ENCODE measurements around the gene SPPL2C.
"Not testable (repeated sequence)": the region's sequence is repeated elsewhere in the genome, so short reads cannot be mapped to it uniquely, and the experiment has no call there.

SPPL2C gene

GRCh38 chr17:45850011-45850410, 5.3 kb downstream of the SPPL2C start:
- DNase-seq (ENCODE audit: low read depth), result no peak

GRCh38 chr17:45850468-45850867, 5.8 kb downstream of the SPPL2C start:
- no peak for DNase-seq (ENCODE audit: low read depth)

- no peak for DNase-seq (ENCODE audit: low read depth)
Measured at GRCh38 chr17:45851022-45851421, 6.3 kb downstream of the SPPL2C start.

DNA sequence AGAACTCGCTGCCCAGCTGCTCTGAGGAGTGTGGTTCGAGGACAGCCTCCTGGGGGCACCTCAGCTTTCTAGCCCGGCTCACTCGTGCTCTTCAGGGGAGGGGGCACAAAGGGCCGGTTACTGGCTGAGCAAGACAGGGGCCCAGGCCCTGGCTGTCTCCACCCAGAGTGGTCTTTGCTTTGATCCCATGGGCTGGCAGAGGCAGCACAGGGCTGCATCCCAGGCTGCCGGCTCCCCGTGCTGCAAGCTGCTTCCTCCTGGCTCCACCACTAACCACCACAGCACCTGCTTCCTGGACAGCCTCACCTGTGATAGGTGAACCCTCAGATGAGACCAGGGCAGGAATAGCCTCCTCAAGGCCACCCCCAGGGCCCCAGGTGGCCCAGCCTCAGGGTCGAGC, 6.8 kb downstream of the SPPL2C start:
- DNase-seq (ENCODE audit: low read depth), result no peak

DNA sequence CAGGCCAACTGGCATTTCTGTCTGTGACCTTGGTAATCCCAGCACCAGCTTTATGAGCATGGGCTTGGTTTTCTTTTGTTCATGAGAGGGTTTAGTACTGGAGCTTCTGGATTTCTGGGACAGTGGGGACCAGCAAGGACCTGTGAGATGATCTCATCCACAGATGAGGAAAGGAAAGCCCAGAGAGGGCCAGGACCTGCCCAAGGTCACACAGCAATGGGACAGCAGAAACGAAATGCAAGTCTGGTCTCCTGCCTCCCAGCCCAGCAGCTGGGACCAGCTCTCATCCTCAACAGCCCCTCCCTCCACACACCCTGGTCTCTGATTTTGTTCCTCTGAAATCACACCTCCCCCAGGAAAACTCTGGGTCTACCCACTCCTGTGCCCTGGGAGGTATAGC, 7.2 kb downstream of the SPPL2C start:
- DNase-seq (ENCODE audit: low read depth), result no peak

DNA sequence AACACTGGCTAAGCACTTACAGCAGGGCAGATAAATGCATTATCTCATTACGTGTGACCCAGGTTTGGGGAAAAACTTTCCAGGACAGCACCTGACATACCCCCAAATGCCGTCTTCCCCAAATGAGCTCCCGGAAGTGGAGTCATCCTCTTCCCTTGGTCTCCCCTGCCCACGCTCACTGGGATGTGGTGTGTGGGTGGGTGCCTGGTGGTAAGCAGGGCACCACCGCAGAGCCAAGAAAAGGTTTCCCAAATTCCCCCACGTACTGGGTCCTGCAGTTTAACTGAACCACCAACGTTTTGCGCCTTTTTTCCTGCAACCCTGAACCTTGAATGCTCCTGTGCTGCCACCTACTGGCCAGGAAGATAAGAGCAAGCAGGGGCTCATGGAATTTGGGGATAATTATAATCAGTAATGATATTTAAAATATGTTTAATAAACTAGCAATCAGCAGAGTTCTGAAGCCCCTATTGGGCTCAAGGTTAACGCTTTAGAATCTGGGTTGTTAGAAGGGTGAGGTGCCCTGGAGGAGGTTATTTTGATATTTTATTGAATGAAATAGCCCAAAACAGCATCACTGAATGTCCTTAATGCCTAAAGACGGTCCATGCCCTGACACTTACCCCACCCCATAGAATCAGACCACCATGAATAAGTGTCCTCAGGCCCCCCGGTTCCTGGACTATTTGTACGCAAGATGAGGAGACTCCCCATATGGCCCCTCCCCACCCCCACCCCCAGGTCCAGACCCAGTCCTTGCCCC, 8.0 kb downstream of the SPPL2C start:
- peak; percentile 15 for DNase-seq (ENCODE audit: low read depth)

- DNase-seq (ENCODE audit: low read depth), result no peak
Measured at GRCh38 chr17:45854209-45854608, 9.5 kb downstream of the SPPL2C start.

DNA sequence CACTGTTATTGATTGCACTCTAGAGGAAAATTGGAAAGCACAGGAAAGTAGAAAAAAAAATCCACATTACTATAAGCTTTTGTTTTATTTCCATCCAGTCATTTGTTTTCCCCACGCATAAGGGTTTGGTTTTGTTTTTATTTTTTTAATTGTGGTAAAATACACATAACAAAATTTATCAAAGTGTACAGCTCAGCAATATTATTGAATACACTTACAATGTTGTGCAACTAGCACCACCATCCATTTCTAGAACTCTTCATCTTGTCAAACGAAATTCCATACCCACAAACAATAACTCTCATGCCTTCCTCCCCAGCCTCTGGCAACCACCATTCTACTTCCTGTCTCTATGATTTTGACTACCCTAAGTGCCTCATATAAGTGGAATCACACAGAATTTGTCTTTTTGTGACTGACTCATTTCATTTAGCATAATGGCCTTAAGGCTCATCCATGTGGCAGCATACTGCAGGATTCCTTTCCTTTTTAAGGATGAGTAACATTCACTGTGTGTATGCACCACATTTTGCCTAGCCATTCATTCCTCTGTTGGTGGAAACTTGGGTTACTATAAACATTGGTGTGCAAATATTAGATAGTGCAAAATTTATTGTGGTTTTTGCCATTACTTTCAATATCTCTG, 11.1 kb downstream of the SPPL2C start:
- DNase-seq (ENCODE audit: low read depth), result no peak

DNA sequence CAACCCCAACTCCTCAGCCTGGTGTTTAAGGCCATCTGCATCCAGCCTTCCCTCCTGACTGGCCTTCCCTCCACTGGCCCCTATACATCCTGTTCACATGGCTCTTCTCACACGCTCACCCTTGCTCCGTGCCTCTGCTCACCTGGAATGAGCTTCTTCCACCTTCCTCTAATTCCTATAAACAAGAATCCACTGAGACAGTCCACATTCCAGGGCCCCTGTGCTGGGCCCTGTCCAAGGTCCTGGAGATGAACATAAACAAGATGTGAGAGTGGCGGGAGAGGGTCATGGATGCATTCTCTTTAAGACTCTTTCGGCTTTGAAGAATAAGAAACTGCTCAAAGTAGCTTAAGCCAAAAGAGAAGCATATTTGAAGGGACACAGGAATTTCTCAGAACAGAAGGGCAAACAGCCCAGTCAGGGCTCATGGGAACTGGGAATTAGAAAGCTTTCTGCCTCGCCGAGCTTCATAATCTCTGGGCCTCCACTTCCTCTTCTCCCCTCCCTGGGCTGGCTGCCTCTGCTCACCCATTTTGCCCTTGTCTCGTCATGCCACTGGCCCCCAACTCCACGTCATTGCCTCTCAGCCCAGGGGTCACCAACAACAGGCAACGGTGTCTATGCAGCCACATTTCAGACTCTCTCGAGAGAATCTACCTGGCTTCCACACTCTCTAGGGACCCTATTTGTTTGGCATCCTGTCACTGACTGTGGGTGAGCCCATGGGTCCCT, 13.5 kb downstream of the SPPL2C start:
- DNase-seq (ENCODE audit: low read depth), result no peak

DNA sequence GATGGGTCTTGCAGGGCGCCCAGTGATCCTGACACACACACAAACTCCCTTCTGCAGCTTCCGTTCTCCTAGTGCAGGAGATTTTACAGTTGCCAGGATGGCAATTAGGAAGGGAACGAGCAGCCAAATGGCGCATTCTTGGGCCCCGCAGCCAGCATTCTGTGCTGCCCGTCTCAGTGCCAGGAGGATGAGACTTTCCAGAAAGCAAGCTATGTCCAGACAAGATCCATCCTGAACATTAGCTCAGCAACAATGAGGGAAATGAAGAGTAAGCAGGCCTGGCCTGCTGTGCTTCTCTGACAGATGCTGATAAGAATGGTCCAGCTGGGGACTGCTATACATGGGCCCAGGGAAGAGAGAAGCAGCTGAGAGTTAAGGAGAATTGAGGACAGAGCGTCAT, 16.5 kb downstream of the SPPL2C start:
- no peak for DNase-seq (ENCODE audit: low read depth)

DNA sequence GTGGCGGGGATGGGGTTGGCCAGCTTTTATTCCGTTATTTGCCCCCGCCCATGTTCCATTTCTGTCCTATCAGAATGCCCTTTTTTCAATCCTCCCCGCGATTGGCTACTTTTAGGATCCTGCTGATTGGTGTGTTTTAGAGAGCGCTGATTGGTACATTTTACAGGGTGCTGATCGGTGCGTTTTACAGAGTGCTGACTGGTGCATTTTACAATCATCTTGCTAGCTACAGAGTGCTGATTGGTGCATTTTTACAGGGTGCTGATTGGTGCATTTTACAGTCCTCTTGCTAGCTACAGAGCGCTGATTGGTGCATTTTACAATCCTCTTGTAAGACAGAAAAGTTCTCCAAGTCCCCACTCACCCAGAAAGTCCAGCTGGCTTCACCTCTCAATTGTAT, 17.4 kb downstream of the SPPL2C start:
- not testable (repeated sequence) for DNase-seq (ENCODE audit: low read depth)

DNA sequence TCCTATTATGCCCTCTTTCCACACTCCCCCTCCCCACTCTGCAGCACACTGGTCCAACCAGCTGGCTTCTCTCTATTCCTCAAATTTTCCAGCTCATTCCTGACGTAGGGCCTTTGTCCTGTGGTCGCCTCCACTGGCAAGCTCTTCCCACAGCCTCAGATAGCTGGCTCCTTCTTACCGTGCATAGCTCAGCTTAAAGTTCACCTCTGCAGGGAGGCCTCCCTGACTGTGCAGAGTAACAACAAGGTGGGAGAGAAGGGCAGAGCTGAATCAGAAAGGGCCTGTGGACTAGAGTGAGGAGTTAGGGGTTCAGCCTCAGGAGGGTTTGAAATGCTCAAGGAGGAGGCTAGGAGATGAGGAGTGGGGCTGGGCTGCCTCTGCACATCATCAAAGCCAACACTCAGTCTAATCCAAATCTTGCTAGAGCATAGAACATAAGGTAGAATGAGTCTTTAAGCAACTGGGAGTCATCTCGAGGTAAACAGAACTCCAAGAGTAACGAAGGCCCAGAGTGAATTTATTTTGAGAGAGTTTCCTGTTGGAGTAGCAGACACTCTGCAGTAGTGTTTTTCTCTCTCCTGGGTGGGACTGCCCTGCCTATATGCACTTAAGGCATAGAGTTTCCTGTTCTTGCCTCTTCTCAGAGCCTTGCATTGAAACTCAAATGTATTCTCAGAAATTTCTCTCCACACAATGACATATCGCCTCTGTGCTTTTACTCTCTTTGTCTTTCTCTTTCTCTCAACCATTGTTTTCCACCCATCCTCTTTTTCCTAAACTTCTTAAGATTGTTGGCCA, 19.4 kb downstream of the SPPL2C start:
- no peak for DNase-seq (ENCODE audit: low read depth)

DNA sequence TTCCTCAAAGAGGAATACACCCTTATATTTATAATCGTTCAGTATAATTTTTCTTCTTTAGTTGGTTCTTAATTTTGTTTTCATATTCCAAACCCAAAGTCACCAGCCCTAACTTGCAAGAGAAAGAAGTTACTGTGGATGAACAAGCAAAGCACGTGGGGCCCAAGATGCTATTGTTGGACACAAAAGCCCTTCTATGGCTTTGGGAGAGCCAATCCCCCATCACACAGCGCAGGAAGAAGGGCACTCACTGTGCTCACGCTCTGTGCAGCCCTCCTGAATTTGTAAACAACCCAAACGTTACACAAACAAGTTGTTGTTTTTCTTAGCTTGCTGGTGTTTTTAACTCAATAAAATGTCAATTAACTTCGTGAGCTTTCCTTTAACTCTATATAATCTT, 22.5 kb downstream of the SPPL2C start:
- no peak for DNase-seq (ENCODE audit: low read depth)

GRCh38 chr17:45867702-45868101, 23.0 kb downstream of the SPPL2C start:
- no peak for DNase-seq (ENCODE audit: low read depth)

- no peak for DNase-seq (ENCODE audit: low read depth)
Measured at GRCh38 chr17:45868276-45868675, 23.6 kb downstream of the SPPL2C start.

DNA sequence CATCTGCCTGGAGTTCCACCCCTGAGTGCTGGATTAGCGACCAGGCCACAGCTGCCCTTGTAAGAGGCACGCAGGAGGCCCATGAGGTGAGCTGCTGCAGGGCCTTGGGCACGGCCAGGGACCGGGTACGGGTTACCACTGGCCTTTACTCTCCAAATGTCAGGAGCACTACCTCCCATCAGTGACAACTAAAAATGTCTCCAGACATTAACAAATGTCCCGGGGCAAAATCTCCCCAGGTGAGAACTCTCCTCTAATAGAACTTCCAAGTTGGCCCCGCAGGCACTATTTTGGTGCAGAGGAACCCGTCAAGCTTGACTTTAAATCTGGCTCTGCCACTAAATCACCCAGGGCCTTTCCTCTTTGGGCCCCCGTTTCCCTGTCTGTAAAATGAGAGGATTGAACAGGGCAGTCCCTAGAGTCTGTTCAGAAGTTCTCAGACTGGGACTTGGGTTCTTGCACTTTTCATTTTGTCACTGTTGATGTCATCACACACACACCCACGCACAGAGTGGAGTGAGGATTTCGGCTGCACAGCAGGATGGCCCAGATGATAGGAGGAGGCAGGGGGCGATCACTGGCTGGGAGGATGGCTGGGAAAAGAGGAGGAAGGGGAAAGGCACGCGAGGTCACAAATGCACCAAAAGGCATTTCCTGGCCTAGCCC, 25.1 kb downstream of the SPPL2C start:
- DNase-seq (ENCODE audit: low read depth), result no peak

GRCh38 chr17:45870342-45870974, 25.8 kb downstream of the SPPL2C start:
- DNase-seq (ENCODE audit: low read depth), result no peak

DNA sequence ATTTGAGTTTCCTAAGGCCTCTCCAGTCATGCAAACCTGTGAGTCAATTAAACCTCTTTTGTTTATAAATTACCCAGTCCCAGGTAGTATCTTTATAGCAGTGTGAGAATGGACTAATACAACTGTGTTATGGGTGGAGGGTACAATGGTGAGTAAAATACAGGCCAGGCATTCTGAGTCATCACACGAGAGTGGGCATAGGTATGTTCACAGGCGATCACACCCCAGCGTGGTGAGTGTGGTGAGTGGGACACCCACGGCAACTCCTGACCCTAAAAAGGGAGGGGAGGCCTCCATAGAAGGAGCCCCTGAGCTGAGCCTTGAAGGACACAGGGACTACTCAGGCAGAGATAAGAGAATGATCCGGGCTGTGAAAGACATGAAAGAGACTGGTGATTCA, 27.0 kb downstream of the SPPL2C start:
- no peak for DNase-seq (ENCODE audit: low read depth)

DNA sequence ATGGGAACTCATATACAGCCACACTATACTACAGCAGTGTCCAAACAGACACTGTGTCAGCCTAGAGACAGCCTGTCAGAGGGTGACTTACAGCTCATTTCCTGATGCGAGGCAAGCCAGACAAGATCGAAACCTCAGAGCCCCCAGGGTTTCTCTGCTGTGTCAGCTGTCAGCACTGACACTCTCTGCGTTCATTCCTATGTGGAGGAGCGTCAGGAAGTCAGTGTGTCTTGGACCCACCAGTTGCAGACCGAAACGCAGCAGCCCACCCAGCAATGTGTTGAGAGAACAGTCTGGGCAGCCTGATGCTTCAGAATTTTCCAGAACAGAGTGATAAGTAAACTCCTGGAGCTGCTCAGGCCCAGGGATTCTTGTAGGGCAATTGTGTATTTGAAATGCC, 29.0 kb downstream of the SPPL2C start:
- DNase-seq (ENCODE audit: low read depth), result no peak

- DNase-seq (ENCODE audit: low read depth), result no peak
Measured at GRCh38 chr17:45874151-45874550, 29.5 kb downstream of the SPPL2C start.

- no peak for DNase-seq (ENCODE audit: low read depth)
Measured at GRCh38 chr17:45876539-45876938, 31.9 kb downstream of the SPPL2C start.

Measured in non-pigmented ciliary epithelial cell (primary cell).